ENCODE measurements around the gene PAIP2.
A peak's percentile ranks its signal among the peaks of the same experiment; 100 is the strongest.
"Not testable (repeated sequence)": the region's sequence is repeated elsewhere in the genome, so short reads cannot be mapped to it uniquely, and the experiment has no call there.

PAIP2 gene

DNA sequence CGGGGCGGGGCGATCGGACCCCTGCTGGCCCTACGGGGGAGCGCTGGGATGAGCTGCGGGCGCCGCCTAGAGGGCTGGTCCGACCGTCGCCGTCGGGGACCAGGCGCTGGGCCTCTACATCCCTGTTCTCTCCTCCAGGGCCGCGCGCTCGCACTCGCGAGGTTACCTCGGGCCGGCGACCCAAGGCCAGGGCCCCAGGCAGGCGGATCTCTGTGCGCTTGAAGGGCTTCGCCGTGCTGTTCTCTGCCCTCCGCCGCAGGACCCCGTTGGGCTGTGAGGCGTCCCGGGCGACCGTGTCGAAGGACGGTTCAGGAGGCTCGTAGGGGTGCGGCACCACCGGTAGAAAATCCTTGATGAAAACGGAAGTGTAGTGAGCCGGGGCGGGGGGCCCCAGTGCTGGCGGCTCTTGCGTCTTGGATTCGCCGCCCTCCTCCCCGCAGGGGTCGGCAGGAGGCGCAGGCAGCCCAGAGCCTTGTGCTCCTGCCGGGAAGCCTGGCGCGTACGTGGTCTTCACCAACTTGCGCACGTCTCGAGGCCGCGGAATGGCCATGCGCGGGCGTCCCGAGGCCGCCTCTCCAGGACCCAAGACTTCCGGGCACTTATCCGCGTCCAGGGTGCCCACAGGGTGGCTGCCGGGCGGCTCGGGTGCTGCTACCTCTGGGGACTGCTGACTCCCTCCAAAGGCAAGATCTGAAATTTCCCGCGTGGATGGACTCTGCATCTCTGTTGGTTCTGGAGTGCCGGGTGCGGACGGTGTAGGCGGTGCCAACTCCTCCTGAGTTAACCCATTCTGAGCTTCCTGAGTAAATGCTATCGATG is 51.2 kb downstream of the PAIP2 start:
- peak; percentile 78 for DNase-seq (ENCODE audit: low read depth)

DNA sequence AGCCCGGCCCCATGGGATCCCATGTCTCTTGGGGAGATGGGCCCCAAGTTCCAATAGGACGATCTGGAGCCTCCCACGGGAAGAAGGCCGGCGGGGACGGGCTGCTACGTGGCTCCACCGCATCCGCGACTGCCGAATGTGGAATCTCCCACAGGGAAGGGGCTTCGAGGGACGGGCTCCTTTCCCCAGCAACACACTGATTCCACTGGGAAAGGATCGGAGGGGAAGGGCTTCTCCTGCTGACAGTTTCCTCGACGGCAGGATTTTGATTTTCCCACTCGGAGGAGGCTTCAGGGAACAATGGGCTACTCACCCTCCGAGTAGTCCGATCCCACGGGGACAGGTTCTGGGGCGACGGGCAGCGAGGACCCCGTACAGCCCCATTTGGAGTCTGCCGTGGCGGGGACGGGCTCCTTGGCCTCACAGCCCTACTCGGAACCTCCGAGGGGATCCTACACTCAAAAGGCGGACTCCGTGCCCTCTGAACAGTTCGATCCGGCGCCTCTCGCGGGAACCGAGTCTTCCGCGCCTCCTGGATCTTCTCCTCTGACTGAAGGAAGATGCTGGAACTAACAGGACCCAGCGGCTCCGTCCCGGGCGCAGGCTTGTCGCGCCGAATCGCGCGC is 52.0 kb downstream of the PAIP2 start:
- peak; percentile 35 for DNase-seq (ENCODE audit: low read depth)

DNA sequence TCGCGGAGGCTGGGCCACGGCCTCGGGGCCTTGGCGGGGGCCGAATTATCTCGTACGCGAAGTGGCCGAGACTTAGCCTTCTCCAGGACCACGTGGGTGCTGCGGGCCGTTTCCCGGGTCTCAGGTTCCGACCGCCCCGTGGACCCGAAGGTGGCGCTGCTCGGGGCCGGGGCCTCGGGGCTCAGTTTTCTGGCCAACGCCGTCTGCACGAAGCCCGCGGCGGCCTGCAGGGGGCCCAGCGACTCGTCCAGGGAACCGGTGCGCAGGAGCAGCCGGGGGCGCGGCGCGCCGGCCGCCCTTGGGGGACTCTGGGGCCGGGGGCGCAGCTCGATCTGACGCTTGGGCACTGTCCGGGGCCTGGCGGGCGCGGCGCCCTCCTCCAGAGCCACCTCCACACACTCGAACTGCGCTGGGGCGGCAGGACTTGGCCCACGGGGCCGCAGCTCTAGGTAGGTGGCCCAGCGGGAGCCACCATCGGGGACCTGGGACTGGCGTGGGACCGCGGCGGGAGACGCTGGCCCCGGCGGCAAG is 52.5 kb downstream of the PAIP2 start:
- peak; percentile 66 for DNase-seq (ENCODE audit: low read depth)

DNA sequence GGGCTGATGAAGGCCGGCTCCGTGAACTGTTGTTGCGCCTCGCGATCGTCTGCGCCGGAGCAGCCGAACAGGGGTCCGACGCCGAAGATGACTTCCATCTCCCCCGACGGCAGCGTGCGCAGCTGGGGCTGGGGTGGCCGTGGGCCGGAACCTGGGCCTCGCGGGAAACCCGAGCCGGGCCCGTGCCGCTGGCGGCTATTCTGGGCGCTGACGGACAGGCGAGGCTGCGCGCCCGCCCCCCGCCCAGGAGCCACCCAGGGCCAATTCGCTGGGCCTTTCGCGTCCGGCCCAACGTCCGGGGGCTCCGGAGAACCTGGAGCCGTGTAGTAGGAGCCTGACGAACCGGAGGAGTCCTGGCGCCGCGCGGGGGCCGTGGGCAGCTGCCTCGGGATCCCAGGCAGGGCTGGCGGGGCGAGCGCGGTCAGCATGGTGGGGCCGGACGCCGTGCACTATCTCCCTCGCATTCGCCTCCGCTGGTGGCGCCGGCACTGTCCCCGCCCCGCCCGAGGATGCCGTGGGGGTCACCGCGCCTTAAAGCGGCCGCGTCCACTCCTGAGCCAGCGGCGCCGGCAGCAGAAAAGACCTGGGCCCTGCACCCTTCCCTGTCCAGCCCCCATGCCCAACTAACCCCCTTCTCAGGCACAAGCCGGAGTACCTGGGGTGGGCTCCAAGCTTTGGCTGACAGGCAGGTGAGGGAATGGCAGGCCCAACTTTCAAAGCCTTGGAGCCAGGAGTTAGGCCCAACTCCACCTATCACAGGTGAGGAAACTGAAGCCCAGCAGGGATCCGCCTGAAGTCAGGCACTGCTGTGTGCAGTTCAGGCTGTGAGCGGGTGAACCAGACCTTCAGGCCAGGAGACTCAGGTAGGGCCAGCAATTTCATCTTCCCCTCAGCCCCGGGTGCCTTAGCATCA is 53.3 kb downstream of the PAIP2 start, which contains the start of gene PROB1:
TSS of gene PROB1 (minus strand) at position 451 of the 913 bp plus-strand sequence. CDS start at position 428, 23 bp downstream.
- no peak for DNase-seq (ENCODE audit: low read depth)

DNA sequence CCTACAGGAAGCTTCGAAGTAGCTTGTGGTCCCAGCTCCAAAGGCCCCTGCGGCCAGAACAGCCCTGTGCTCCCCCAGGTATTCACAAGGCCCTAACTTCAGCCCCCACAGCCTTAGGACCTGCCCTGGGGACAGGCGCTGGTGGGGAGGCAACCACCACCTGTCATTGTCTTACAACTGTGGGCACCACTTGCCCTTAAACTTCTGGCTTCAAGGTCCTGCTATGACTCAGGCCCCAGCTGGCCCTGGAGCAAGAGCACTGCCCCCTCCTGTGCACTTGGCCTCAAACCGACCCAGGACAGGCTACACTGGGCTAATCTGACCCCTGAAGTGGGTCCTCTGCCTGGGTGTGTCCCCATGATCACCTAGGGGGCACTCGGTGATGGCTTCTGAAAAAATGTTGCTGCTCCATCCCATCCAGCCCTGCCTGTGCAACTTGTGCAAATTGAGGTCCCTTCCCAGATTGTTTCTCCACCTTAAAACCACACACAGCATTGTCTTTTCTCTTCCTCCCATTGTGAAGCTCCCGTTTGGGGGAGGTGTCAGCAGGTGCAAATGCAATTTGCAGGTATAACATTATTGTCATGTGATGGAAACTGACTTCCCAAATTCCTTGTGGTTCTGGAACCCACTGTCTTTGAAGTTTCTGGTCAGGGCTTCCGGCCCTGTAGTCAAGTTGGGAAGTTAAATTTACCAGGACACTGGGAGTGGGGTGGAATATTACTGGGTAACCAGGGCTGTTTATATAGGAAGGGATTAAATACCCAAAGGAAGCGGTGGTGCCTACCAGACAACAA is 54.4 kb downstream of the PAIP2 start:
- DNase-seq (ENCODE audit: low read depth), result no peak

DNA sequence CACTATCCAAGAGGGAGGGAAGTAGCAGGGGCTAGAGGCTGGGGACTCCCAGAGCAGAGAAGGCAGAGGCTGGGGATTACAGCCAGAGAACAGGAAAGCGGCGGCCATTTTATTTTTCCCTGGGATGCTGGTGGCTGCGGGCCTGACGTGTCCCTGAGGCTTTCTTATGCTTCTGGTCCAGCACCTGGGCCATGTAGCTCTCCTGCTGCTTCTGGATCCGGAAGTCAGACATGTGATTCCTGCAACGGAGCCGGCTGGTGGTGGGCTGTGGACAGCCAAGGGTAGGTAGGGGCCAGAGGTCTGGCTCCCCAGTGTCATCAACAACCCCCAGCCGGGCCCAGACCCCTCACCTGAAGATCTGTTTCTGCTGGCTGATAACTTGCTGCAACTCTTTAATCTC is 55.0 kb downstream of the PAIP2 start:
- DNase-seq (ENCODE audit: low read depth), result no peak

DNA sequence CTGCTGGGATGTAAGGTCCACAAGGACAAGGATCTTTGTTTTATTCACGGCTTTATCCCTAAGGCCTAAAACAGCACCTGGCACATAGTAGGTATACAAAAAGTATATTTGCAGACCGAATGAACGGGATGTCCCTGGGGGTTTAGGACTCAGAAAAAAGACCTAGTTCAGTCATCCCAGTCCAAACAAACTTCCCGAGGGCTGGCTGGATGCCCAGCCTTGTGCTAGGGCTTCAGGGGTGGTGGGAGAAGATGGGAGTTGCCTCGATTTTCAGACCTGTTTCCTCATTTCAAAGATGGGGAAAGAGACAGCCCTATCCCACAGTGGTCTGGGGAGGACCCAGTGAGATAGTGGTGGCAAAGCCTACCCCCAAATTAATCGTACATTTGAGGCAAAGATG is 56.3 kb downstream of the PAIP2 start:
- no peak for DNase-seq (ENCODE audit: low read depth)

DNA sequence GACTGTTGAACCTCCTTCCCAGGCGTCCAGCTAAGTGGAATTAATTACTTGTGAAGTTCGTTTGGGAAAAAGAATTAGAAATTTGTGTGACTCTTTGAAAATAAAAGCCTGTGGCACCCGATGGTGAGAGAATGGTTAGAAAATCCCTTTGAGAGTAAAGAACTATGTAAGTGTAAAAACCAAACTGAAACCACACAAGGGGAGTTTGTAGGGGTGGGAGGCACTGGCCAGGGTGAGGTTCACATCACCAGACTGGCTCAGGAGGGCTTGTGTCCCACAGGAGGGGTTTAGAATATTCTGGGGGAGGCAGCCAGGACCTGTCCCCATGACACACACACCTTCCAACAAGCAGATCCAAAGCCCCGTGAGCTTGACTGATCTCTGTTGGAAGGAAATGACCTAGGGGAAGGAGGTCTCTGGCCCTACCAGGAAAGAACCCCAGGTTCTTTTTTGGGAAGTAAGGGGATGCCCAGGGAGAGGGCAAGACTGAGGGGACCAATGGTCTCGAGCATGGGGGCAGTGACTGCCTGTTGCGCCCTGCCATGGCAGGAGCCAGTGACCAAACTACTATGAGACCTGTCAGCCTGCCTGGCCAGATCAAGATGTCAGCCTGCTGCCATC is 58.0 kb downstream of the PAIP2 start:
- no peak for DNase-seq (ENCODE audit: low read depth)

DNA sequence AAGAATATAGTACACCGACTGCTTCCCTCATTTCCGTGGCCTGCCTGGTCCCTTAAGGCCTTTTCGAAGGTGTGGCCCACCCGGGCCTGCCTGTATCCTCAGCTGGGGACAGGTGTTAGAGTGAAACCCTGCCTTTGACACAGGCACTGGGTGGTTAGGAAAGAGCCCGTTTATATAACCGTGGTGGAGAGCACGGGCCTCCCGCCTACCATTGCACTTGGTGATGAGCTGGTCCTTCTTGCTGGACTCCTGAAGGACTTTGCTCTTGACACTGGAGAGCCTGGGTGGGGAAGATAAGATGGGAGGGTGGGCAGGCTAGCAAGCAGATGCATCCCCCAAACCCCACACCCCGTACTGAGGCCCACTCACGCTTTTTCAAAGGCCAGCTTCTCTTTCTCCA is 59.9 kb downstream of the PAIP2 start:
- DNase-seq (ENCODE audit: low read depth), result no peak

DNA sequence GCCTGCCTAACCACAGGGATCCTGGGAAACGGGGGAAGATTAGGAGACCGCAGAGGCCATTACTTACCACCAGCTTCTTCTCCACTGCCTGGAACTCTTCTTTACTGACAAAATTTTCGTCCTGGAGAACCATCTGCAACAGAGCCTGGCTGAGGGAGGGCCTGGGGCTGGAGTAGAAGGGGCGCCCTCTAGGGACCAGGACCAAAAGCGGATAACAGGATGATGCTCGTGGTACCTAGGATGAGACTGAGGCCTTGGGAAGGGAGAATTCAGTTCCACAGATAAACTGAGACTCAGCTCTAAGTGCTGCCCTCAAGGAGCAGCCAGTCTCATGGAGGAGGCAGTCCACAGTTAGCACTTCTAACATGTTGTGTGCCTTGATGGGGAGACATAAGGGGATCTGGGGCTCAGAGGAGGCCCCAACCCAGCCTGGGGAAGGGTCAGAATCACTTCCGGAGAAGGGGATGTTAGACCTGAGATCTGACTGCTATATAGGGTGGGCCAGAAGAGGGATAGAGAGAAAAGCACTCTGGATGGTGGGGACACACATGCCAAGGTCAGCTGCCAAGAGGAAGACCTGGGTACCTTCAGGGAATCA is 61.0 kb downstream of the PAIP2 start:
- no peak for DNase-seq (ENCODE audit: low read depth)

DNA sequence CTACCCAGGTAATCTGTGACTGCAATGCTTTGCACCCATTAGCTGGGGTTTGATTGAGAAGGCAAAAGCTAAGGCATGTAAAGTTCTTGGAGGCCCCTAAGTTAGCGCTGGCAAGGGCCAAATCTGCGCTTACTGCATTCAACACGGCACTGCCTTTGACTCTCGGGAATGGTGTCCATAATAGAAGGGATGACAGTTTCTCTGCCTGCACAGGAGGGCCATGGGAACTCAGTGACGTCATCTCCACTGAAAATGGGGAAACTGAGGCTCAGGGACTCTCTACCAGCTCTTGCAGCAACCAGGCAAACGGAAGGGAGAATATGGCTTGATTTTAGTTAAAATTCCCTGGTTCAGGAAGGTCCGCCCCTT is 61.7 kb downstream of the PAIP2 start:
- DNase-seq (ENCODE audit: low read depth), result no peak

DNA sequence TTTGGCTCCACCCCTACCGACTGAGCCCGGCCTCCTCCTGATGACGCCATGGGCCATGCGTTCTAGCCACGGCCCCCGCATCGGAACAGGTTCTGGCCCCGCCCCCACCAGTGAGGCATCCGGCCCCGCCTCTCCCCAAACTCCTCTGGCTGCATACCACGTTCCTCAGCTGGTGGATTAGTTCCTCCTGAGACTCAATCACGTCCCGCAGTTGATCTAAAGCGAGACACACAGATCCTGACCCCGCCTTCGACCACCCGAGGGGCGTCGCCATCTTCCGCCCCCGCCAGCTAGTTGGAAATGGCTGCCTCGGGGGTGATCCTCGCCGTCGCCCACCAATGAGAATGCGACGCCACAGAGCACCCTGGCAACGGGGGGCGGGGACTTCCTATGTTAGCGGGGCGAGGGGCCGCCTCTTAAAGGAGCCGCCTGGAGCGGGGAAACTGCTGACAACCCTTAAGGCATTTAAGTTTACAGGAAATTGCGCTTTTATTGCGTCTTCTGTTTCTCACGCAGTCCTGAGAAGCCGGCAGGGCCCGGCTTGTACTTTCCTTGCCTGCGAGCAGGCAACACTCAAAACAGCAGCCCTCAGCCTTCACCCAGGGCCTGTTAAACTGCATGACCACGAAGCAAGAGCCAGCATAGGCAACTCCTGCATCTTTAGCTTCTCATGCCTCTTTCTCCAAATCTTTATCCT is 62.3 kb downstream of the PAIP2 start, which contains the start of gene SPATA24:
TSS of gene SPATA24 (minus strand) at position 303 of the 697 bp plus-strand sequence. CDS start at position 274, 29 bp downstream.
- DNase-seq (ENCODE audit: low read depth), result peak; percentile 98

DNA sequence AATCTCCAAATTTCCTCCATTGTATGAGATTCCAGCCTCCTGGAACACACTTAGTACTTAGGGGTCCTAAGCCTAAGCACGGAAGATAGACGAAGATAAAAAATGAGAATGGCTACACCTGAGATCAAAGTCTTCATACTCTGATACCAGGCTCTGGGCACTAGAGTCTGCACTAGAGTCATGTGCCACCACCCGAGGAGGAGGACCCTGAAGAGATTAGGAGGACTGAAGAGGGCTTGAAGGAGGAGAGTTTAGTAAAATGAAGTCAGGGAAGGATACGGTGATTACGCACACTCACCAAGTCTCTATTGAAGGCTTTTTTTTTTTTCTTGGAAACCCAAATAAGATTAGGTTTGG is 62.8 kb downstream of the PAIP2 start:
- no peak for DNase-seq (ENCODE audit: low read depth)

DNA sequence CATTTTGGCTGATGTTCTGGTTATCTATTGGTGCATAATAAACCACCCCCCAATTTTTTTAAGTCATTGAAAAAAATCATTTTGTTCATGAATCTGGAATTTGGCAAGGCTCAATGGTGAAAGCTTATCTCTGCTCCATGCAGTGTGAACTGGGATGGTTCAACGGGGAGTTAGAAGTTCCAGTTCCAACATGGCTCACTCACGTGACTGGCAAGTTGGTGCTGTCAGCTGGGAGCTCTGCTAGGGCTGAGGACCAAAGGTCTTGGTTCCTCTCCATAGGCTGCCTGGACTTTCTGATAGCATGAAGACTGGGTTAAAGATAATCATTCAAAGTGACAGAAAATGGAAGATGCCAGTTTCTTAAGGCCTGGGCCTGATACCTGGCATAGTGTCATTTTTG is 65.3 kb downstream of the PAIP2 start:
- DNase-seq (ENCODE audit: low read depth), result no peak

DNA sequence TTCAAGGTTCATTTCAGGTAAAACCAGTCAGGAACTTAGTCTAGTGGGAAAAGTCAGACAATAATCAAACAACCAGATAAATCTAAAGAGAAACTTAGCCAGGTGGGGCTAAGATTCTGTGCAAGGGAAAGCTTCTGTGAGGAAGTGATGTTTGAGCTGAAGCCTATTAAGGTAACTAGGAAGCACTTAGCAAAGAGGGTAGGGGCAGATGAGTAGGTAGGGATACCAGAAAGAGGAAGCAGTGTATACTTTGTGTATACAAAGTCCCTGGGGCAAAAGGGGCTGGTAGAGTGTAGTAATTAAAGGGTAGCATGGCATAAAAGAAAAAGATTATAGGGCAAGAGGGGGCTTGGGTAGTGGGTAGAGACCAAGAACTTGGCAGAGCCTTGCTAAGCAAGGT is 65.9 kb downstream of the PAIP2 start:
- no peak for DNase-seq (ENCODE audit: low read depth)

DNA sequence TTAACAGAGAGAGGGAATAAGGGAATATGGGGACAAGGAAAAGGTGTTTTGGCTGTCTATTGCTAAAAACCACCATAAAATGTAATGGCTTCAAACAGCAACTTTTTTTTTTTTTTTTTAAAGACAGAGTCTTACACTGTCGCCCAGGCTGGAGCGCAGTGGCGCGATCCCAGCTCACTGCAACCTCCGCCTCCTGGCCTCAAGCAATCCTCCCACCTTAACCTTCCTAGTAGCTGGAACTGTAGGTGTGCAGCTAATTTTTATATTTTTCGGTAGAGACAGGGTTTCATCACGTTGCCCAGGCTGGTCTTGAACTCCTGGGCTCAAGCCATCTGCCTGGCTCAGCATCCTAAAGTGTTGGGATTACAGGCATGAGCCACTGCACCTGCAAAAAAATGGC is 66.5 kb downstream of the PAIP2 start:
- no peak for DNase-seq (ENCODE audit: low read depth)

DNA sequence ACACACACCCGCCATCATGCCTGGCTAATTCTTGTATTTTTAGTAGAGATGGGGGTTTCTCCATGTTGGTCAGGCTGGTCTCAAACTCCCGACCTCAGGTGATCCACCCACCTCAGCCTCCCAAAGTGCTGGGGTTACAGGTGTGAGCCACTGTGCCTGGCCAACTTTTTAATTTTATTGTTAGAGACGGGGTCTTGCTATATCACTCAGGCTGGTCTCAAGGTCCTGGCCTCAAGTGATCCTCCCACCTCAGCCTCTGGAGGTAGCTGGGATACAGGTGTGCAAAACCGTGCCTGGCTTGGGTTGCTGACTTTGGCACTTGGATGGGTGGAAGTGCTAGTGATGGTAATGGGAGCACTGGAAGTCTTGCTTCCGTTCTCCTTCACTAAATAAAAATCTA is 67.5 kb downstream of the PAIP2 start:
- DNase-seq (ENCODE audit: low read depth), result not testable (repeated sequence)

DNA sequence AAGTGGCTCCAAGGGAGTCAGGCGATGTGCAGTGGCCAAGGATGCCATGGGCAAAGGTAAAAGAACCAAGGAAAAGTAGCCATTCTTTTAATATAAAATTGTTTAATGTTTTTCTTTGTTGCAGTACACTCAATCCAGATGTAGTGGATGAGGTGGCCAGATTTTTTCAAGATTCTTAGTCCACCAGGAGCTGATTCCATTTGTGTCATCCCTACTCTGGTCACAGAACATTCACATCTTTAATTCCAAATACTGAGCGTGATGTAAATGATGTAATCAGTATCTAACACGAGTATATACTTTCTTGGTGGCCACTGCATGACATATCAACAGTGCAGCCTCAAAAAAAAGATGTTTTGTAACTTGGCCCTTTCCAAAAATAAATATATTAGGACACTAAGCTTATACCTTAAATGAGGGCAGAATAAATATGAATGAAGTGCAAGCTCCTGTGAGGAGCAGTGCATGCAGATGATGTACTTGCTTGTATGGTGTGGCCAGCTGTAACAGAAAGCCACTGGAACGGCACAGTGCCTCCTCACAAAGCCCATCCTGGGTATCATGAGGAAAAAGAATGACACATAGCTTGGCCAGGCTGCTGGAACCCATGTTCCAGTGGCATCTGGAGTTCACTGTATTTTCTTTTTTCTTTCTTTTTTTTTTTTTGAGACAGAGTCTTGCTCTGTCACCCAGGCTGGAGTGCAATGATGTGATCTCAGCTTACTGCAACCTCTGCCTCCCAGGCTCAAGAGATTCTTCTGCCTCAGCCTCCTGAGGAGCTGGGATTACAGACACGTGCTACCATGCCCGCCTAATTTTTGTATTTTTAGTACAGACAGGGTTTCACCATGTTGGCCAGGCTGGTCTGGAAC is 68.7 kb downstream of the PAIP2 start:
- no peak for DNase-seq (ENCODE audit: low read depth)
